IPS-18a (cell line): ENCODE data around the gene SPAG16.

Experiments used
- H3K27ac ChIP-seq: one replicate; pipeline ENCODE4 v1.5.1; 2013; ENCODE audit warnings: low read length
- H3K27me3 ChIP-seq: one replicate; pipeline ENCODE4 v1.6.1; 2013; ENCODE audit warnings: mild to moderate bottlenecking, low read length; ENCODE audit not compliant: control insufficient read depth, insufficient read depth
- H3K36me3 ChIP-seq: one replicate; pipeline ENCODE4 v1.6.1; 2013; ENCODE audit warnings: low read depth, low read length; ENCODE audit not compliant: control insufficient read depth
- H3K4me1 ChIP-seq: one replicate; pipeline ENCODE4 v1.6.1; 2013; ENCODE audit warnings: low read depth, low read length; ENCODE audit not compliant: control insufficient read depth
- H3K4me3 ChIP-seq: one replicate; pipeline ENCODE4 v1.5.1; 2013; ENCODE audit warnings: low read length
- H3K9ac ChIP-seq: one replicate; pipeline ENCODE4 v1.6.1; 2013; ENCODE audit warnings: mild to moderate bottlenecking, low read length, moderate library complexity
- H3K9me3 ChIP-seq: one replicate; pipeline ENCODE4 v1.6.1; 2013; ENCODE audit warnings: low read depth, low read length; ENCODE audit not compliant: control insufficient read depth

SPAG16 gene

GRCh38 chr2:214365549-214365948 is 1081.3 kb downstream of the SPAG16 start:
- Histone ChIP-seq H3K4me1 (no peaks in the 10 kb centered on the region), H3K27me3 (no peaks in the 10 kb centered on the region), H3K4me3 (no peak overlapping the region), H3K9me3 (no peaks in the 10 kb centered on the region), H3K27ac (no peak overlapping the region), H3K36me3 (no peaks in the 10 kb centered on the region), H3K9ac (no peak overlapping the region)

GRCh38 chr2:214367171-214367570 is 1082.9 kb downstream of the SPAG16 start:
- Histone ChIP-seq H3K4me1 (no peaks in the 10 kb centered on the region), H3K9ac (no peak overlapping the region), H3K27ac (no peak overlapping the region), H3K4me3 (no peak overlapping the region), H3K36me3 (no peaks in the 10 kb centered on the region), H3K9me3 (no peaks in the 10 kb centered on the region), H3K27me3 (no peaks in the 10 kb centered on the region)

GRCh38 chr2:214376618-214377285 is 1092.5 kb downstream of the SPAG16 start:
- Histone ChIP-seq H3K27me3 (no peaks in the 10 kb centered on the region), H3K27ac (no peak overlapping the region), H3K36me3 (no peaks in the 10 kb centered on the region), H3K9ac (no peak overlapping the region), H3K9me3 (no peaks in the 10 kb centered on the region), H3K4me1 (no peaks in the 10 kb centered on the region), H3K4me3 (no peak overlapping the region)

- Histone ChIP-seq H3K4me3 (no peak overlapping the region), H3K27me3 (no peaks in the 10 kb centered on the region), H3K4me1 (no peaks in the 10 kb centered on the region), H3K36me3 (no peaks in the 10 kb centered on the region), H3K9me3 (no peaks in the 10 kb centered on the region), H3K9ac (no peak overlapping the region), H3K27ac (no peak overlapping the region)
These were observed 1093.0 kb downstream of the SPAG16 start for GRCh38 chr2:214377286-214377624.

GRCh38 chr2:214378455-214379103 is 1094.3 kb downstream of the SPAG16 start:
- Histone ChIP-seq H3K36me3 (no peaks in the 10 kb centered on the region), H3K27ac (no peak overlapping the region), H3K9ac (no peak overlapping the region), H3K4me3 (no peak overlapping the region), H3K4me1 (no peaks in the 10 kb centered on the region), H3K9me3 (no peaks in the 10 kb centered on the region), H3K27me3 (no peaks in the 10 kb centered on the region)

- Histone ChIP-seq H3K9me3 (no peaks in the 10 kb centered on the region), H3K27ac (no peak overlapping the region), H3K9ac (no peak overlapping the region), H3K4me3 (no peak overlapping the region), H3K36me3 (no peaks in the 10 kb centered on the region), H3K27me3 (no peaks in the 10 kb centered on the region), H3K4me1 (no peaks in the 10 kb centered on the region)
These were observed 1095.0 kb downstream of the SPAG16 start for GRCh38 chr2:214379227-214379626.

GRCh38 chr2:214380681-214381080 is 1096.4 kb downstream of the SPAG16 start:
- no peaks in the 10 kb centered on the region for H3K4me1 ChIP-seq

GRCh38 chr2:214382229-214382628 is 1098.0 kb downstream of the SPAG16 start:
- Histone ChIP-seq H3K4me3 (no peak overlapping the region), H3K27me3 (no peaks in the 10 kb centered on the region), H3K4me1 (no peaks in the 10 kb centered on the region), H3K36me3 (no peaks in the 10 kb centered on the region), H3K9ac (no peak overlapping the region), H3K27ac (no peak overlapping the region), H3K9me3 (no peaks in the 10 kb centered on the region)

More at GRCh38 chr2:214380681-214381080, 1096.4 kb downstream of the SPAG16 start:
- Histone ChIP-seq H3K36me3 (no peaks in the 10 kb centered on the region), H3K27me3 (no peaks in the 10 kb centered on the region), H3K9ac (no peak overlapping the region), H3K9me3 (no peaks in the 10 kb centered on the region), H3K27ac (no peak overlapping the region), H3K4me3 (no peak overlapping the region)

GRCh38 chr2:214386720-214387119 is 1102.5 kb downstream of the SPAG16 start:
- Histone ChIP-seq H3K9ac (no peak overlapping the region), H3K9me3 (no peaks in the 10 kb centered on the region), H3K4me1 (no peaks in the 10 kb centered on the region), H3K36me3 (no peaks in the 10 kb centered on the region), H3K27me3 (no peaks in the 10 kb centered on the region), H3K27ac (no peak overlapping the region), H3K4me3 (no peak overlapping the region)

- H3K4me3 ChIP-seq = no peak overlapping the region
These were observed 1105.1 kb downstream of the SPAG16 start for GRCh38 chr2:214389334-214389733.

GRCh38 chr2:214393796-214394195 is 1109.5 kb downstream of the SPAG16 start:
- Histone ChIP-seq H3K36me3 (no peaks in the 10 kb centered on the region), H3K4me1 (no peaks in the 10 kb centered on the region), H3K4me3 (no peak overlapping the region), H3K27ac (no peak overlapping the region), H3K9ac (no peak overlapping the region), H3K27me3 (no peaks in the 10 kb centered on the region), H3K9me3 (no peaks in the 10 kb centered on the region)

More at GRCh38 chr2:214389334-214389733, 1105.1 kb downstream of the SPAG16 start:
- no peaks in the 10 kb centered on the region for H3K36me3 ChIP-seq
- H3K9ac ChIP-seq = no peak overlapping the region
- no peak overlapping the region for H3K27ac ChIP-seq
- H3K4me1 ChIP-seq = no peaks in the 10 kb centered on the region
- no peaks in the 10 kb centered on the region for H3K9me3 ChIP-seq
- H3K27me3 ChIP-seq = no peaks in the 10 kb centered on the region

GRCh38 chr2:214395040-214395439 is 1110.8 kb downstream of the SPAG16 start:
- Histone ChIP-seq H3K36me3 (no peaks in the 10 kb centered on the region), H3K9ac (no peak overlapping the region), H3K9me3 (no peaks in the 10 kb centered on the region), H3K4me1 (no peaks in the 10 kb centered on the region), H3K4me3 (no peak overlapping the region), H3K27me3 (no peaks in the 10 kb centered on the region), H3K27ac (no peak overlapping the region)
